Endometrium (tissue), 2 donors: ENCODE data around the gene PTPN22.

Experiments used
- FAIRE-seq: peaks from 2 replicates; lab custom pipeline; 2012; peaks lifted over from hg19 to GRCh38; lab: Jason Lieb, UNC
- donor health status: control.
- donor health status: control.

Gene PTPN22

DNA sequence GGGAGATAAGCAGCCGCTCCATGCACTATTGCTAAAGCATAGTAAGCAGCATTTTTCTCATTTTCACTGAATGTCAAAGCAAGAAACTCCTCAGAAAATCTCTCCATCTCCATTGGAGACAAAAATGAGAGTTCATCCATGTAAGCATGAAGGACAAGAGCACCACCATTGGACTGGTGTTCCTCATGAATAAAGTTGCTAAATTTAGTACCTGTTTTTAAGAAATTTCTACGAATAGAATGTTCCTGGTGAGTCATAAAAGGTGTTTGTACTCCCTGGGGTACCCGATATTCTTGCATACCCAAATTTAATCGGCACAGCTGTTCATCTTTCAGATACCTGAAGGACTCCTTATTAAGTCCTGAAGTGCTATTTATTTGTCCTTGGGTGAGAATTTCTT lies 74.0 kb downstream of the PTPN22 start:
- no peak for FAIRE-seq

DNA sequence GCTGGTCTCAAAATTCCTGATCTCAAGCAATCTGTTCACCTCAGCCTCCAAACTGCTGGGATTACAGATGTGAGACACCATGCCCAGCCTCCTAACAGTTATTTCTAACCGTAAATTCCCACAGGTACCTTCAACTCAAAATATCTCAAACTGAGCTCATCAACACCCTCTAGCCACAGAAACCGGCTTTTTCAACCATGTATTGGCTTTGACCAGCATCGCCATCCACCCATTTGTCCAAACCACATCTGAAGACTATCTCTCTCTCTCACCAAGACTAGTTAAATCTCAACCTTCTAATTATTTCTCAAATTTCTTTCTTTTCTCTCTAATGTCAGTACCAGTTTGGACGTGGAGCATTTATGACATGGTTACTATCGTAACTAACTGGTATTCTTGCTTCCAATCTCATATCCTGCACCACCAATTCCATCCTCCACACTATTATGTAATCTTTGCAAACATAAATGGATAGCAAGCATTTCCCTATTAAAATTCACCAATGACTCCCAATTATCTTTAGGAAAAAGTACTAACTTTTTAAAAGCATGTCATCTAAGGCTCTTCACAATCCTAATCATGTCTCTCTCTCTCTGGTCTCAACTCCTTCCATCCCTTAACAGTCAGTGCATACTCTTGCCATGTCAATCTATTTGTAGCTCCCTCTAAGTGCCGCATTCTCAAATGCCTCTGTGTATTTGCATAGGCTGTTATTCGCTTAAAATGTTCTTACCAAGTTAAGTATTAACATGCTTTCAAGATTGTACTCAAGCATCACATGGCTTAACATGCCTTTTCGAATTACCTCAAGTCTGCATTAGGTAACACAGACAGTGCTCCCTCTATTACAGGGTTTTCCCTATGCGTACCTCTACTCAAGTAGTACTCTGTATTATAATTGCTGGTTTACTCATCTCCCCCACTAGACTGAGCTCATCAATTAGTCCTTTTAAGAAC lies 77.4 kb downstream of the PTPN22 start:
- no peak for FAIRE-seq

DNA sequence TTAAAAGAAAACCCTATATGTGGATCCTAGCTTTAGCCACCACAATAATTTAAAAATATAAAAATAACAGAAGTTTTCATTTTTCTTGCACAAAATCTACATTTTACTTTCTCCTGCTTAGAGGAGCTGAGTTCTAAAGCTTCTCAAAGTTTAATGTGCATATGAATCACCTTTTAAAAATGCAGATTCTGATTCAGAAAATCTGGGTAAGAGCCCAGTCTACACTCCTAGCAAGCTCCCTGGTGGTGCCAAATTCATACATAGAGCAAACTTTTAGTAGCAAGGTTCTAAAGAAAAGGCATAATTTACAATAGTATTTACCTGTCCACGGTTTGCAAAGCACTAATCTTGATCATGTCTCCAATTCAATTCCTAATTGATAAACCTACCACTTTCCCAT lies 78.5 kb downstream of the PTPN22 start:
- FAIRE-seq, result no peak

DNA sequence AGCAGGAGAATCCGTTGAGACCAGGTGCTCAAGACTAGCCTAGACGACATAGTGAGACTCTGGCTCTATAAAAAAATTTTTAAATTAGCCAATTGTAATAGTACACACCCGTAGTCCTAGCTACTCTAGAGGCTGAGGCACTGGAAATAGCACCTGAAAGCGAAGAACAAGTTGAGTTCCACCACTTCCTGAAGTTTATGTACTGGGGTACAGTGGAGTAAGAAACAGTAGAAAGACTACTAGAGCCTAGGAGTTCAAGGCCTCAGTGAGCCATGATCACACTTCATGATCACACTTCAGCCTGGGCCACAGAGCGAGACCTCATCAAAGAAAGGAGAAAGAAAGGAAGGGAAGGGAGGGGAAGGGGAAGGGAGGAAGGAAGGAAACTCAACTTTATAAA lies 79.0 kb downstream of the PTPN22 start:
- FAIRE-seq, result no peak

DNA sequence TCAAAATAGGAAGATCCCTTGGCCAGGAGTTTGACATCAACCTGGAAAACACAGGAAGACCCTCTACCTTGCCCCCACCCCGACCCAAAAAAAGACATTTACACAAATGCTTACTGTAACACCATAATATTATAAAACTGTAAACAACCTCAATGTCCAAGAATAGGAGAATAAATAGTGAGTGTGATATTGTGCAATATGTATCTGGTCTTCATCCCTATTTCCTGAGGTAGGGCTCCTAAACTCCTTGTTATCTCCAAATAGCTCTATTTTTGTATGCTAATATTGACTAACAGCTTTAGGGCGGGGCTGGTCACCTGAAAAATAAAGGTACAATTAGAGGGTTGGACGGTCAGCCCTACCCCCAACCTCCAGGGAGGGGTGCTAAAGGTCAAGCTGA lies 82.7 kb downstream of the PTPN22 start:
- no peak for FAIRE-seq

DNA sequence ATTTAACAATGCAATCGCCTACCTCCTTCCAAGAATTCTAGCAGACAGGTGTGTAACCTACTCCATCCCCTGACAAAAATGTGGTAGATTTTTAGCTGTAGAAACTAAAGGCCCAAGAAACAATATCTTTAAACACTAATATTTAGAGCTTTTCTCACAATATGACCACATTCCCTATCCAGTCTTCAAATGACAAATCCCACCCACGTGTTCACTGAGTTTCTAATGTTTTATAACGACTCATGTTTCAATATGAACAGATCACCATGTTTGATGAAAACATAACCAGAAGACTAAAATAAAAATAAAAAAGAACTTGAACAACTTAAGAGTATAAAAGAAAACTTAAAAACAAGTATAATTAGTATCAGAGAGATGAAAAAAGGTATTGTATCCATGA lies 83.8 kb downstream of the PTPN22 start:
- FAIRE-seq, result no peak

DNA sequence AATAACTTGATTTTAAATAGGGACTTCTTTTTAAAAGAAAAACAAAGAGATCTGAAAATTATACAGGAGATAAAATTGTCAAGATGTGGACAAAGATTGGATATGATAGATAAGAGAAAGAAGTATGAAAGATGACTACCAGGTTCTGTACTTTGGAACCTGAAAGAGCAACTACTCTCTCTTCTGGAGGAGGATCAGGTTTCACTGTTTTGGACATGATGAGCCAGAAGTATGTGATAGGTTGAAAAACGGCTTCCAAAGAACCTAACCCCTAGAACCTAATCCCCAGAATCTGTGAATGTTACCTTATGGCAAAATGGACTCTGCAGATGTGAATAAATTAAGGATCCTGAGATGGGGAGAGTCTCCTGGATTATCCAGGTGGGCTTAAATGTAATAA lies 85.4 kb downstream of the PTPN22 start:
- no peak for FAIRE-seq

DNA sequence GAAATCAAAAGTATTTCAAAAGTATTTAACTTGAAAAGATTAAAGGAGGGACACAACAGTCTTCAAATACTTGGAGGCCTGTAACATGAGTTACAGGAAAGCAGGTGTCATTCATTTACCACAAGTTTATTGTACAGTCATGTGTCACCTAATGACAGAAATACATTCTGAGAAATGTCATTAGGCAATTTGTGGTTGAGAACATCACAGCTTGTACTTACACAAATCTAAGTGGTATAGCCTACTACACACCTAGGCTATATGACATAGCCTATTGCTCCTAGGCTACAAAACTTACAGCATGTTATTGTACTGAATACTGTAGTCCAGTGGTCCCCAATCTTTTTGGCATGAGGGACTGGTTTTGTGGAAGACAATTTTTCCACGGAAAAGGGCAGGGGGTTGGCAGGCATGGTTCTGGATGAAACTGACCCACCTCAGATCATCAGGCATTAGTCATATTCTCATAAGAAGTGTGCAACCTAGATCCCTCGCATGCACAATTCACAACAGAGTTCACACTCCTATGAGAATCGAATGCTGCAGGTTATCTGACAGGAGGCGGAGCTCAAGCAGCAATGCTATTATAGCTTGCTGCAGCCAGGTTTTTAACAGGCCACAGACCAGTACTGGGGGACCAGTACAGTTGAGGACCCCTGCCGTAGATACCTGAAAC lies 87.3 kb downstream of the PTPN22 start:
- no peak for FAIRE-seq

DNA sequence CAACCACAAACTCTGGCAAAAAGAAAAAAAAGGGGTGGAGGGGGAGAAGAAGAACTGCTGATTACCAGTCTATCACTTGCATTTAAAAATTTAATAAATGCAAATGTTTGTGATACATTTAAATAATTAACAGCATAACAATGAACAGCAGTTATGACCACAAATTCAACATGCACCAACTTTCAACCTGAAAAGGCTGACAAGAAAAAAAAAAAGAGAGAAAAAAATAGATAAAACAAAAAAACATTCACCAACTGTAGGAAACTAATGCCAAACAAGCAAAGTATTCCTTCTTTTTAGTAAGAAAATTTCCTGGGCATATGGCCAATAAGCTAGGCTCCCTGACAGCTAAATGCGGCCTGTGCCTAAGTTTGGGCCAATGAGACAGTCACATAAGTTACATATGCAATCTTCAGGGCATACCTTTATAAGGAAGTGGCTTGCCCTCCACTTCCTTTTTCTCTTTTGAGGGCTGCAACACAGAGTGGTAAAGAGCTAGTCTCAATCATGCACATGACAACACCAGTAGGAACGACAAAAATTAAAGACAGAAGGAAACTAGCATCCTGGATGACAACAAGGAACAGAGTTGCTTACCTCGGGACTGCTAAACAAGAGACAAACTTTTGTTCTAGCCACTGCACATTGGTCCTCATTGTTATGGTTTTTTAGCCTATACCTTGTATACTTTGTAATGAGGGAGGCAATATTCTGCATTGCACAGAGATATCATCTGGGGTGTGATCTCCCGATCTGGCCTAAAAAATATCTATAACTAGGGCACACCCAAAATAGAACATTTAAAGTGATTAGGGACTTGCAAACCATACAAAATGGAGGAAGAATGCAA lies 88.0 kb downstream of the PTPN22 start:
- no peak for FAIRE-seq

DNA sequence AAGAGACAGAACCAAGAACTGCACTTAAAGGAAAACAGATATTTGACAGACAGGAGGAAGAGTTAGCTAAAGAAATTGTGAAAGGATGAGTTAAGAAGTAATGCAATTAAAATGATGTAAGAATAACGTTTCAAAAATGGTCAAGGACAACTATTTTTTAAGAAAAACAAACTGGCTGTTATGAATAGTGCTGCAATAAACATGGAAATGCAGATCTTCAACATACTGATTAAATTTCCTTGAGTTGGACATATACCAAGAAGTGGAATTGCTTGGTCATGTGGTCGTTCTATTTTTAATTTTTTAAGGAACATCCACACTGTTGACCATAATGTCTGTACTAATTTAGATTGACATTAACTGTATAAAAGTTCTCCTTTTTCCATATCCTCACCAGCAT lies 89.1 kb downstream of the PTPN22 start:
- no peak for FAIRE-seq

DNA sequence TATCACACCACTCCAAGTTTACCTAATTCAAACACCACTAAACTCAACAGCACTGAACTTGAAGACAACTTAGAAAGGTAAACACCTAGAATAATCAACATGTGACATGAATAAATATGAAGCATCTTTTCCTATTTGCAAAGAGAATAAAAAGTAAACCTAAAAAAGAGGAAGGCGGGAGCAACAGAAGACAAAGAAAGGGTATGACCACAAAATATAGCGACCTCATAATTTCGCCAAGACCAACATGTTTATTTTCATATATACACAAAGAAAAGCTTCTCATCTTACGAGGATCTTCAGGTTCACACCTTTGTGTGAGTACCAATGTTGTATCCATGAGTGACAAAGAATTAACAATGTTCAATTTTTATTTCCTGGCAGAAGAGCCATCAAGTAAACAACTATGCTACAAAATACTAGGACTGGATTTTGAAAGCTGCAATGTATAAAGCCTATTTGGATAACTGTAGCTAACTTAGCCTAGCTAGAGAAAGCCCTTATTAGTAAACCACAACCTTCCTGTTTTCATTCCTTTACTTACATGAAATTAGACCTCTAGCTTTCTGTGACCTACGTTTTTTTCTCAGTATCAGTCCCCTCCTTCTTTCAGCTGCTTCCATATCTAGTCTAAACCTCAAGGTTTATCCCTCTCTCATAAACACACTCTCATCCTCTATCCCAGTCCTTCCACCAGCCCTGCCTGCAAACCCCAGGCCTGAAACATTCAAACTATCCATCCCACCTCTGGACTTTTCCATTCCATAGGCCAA lies 91.0 kb downstream of the PTPN22 start:
- FAIRE-seq, result no peak

DNA sequence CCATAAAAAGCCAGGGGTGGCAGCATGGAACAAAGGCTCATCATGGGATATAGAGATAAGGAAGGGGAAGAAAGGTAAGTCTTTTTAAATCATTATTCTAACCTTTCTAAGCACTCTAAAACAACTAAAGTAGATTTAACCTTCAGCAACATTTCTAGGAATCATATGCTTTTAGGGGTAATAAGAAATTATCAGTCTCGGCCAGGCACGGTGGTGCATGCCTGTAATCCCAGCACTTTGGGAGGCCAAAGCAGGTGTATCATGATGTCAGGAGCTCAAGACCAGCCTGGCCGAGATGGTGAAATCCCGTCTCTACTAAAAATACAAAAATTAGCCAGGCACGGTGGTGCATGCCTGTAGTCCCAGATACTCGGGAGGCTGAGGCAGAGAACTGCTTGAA lies 92.0 kb downstream of the PTPN22 start:
- no peak for FAIRE-seq

DNA sequence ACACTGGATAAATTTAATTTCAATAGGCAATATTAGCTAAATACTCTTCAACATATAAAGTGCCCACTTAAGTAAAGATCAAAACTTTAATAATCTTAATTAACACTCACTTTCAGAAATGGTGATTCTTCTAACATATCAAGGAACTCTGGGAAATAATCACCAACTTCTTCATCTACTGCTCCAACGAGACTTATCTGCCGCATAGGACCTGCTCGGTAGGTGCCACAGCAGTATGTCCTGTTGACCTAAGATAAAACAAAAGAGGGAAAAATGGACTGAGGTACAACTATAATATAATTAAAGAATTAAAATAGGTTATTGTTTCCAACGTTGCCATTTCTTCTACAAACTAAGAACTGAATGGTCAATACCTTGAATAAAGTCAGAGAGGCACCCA lies 94.0 kb downstream of the PTPN22 start:
- FAIRE-seq, result no peak

DNA sequence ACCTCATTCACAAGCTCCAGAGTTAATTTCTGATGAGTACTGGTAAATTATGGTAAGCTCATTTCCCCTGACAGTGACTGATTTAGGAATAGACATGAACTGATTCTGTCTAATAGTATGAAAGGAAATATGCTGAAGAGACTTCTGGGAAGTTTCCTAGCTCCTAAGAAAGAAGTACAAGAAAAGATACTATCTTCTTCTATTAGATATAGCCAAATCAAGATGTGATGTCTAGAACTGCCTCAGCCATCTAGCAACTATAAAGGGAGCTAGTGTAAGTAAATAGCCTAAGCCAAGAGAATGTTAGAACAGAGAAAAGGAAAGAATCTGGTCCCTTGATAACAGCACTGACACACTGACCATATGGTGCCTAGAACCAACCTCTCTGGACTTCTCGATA lies 101.5 kb downstream of the PTPN22 start:
- no peak for FAIRE-seq

DNA sequence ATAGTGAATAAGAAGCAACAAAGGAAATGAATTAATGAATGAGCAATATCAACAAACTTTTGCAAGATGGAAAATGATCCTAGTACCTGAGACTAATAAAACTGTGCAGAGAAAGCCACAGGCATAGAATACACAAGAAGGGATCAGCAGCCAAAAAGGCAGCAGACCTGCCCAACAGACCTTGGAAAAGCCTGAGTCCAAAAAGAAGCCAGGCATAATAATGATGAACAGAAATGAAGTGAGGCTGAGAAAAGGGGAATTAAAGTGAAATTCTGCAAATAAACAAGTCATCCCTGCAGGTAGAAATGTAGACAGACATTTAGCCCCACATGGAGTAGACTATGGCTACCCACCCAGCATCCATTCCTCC lies 101.9 kb downstream of the PTPN22 start:
- no peak for FAIRE-seq

DNA sequence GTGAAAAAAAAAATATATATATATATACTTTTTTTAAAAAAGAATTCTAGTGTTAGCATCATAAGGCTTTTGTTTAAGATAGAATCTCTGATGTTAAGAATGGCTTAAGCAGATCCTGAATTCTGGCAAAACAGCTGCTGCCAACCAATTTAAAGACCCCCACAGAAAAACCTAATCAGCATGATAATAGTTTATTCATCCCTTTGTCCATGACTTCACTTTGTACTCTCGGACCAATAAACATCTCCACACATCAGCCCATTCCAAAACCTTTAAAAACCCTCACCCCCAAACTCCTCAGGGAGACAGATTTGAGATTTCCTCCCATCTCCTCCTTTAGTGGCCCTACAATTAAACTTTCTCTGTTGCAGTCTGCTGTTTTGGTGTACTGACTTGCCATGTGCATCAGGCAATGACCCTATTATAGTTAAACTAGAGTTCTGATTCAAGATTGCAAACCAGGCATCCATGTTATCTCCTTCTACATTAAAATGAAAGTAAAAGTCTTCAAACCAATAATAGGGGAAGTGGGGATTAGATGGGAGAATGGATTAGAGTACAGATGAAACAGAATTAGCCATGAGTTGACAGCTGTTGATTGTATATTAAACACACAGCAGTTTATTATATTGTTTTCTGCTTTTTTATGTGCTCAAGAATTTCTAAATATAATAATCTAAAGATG lies 102.5 kb downstream of the PTPN22 start:
- no peak for FAIRE-seq

DNA sequence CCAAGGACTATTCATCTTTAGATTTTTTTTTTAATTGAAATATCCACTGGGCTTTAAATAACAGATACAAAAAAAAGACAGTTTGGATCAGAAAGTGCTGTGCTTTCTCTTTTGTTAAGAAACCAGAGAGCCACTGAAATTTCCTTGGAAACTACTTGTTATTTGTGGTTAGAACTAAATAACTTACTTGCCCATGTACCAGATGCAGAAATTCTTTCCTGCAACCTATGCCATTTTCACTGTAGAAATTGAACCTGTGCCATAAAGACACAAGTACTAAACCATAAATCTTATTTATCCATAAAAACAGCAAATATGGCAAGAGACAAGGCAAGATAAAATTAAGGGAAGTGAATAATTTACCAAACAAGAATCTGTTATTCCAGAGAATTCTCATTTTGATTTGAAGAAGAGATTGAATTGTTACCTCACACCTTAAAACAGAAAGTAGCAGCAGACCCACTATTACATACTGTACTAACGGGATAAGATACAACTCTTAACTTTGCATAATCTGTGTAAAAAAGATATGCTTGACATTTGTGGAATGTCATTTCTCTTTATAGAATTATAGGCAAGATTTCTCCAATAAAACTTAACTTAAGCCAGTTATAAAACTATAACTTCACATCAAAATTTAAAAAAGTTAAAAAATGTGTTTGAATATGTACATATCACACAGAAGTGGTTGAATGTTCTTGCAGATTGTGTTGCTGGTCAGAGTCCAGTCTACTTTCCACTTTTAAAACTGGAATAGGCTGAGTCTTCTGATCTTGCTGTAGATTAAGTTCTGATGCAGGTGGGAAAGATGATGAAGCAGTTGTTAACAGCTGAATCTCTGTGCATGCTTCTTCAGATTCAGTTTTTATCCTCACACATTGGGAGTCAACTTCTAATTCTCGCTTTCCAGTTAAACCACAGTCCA lies 105.9 kb downstream of the PTPN22 start:
- FAIRE-seq, result no peak
